Panc1 (cell line): ENCODE results near the gene PHF14. TPM values are rescaled to one million over a fixed set of nuclear protein-coding genes. Genes with fewer than 3 reads are reported as not detected.

Source experiments
- ATAC-seq: fragments of 200-7000 bp; cut with Tn5 transposase; 2 replicates; pipeline ENCODE4 v1.9.1; 2020; ENCODE audit warnings: mild to moderate bottlenecking, moderate library complexity
- BruUV-seq: library from RNA; stranded (reverse); fragments of 400-500 nt; replicated peaks from 2 replicates; lab custom pipeline; 2021; lab: Mats Ljungman, UMichigan
- CTCF ChIA-PET: fragments of 300-600 bp; sonication (Branson Sonifier 250); formaldehyde crosslinking; loops from one replicate; lab custom pipeline; 2022; ENCODE audit warnings: antibody characterized with exemption; lab: Charles Lee
- POLR2A ChIA-PET: fragments of 300-600 bp; sonication (Branson Sonifier 250); formaldehyde crosslinking; loops from one replicate; lab custom pipeline; 2022; ENCODE audit warnings: antibody characterized with exemption; lab: Charles Lee
- DNase-seq: peaks from one replicate; pipeline ENCODE4 v3.0.0-alpha.2; 2010; ENCODE audit warnings: low read depth, low spot score
- H3K27ac ChIP-seq: 2 replicates; pipeline ENCODE4 v1.5.1; 2011; ENCODE audit warnings: mild to moderate bottlenecking, low read length, inconsistent platforms
- H3K27me3 ChIP-seq: fragments of 200-500 bp; sonication (Bioruptor generic); 2 replicates; pipeline ENCODE4 v1.6.0; 2014; ENCODE audit warnings: low read length, inconsistent platforms; ENCODE audit not compliant: control insufficient read depth, insufficient read depth
- H3K36me3 ChIP-seq: fragments of 200-500 bp; sonication (Bioruptor generic); 2 replicates; pipeline ENCODE4 v1.5.1; 2014; ENCODE audit warnings: inconsistent platforms, mild to moderate bottlenecking, low read length, moderate library complexity; ENCODE audit not compliant: control insufficient read depth, insufficient read depth
- H3K4me1 ChIP-seq: 2 replicates; pipeline ENCODE4 v1.5.1; 2011; ENCODE audit warnings: inconsistent platforms, mild to moderate bottlenecking, low read length, moderate library complexity; ENCODE audit not compliant: control insufficient read depth, insufficient read depth
- H3K4me3 ChIP-seq, 2 experiments: 2 replicates each; pipeline ENCODE4 v1.5.1; 2011 to 2012; ENCODE audit warnings: low read depth in 2 of 2, low read length in 2 of 2, mild to moderate bottlenecking in 2 of 2, inconsistent platforms in 1 of 2, moderate library complexity in 1 of 2
- H3K9me3 ChIP-seq: fragments of 200-500 bp; sonication (Bioruptor generic); 2 replicates; pipeline ENCODE4 v1.5.1; 2014; ENCODE audit warnings: low read depth, mild to moderate bottlenecking, inconsistent platforms, low read length, moderate library complexity; ENCODE audit not compliant: control insufficient read depth, insufficient read depth
- CTCF ChIP-seq: fragments of 450-650 bp; IDR thresholded peaks from 2 replicates; pipeline ENCODE4 v1.5.1; 2017; ENCODE audit warnings: mild to moderate bottlenecking
- POLR2AphosphoS5 ChIP-seq: IDR thresholded peaks from 2 replicates; pipeline ENCODE4 v1.6.1; 2012; ENCODE audit warnings: mild to moderate bottlenecking, low read depth, low read length, moderate library complexity
- SIN3A ChIP-seq: IDR thresholded peaks from 2 replicates; pipeline ENCODE4 v1.6.1; 2012; ENCODE audit warnings: low read depth, mild to moderate bottlenecking, low read length, moderate library complexity, borderline replicate concordance; ENCODE audit not compliant: insufficient read depth
- TCF7L2 ChIP-seq: IDR thresholded peaks from 2 replicates; pipeline ENCODE4 v1.6.1; 2011; ENCODE audit warnings: mild to moderate bottlenecking, low read depth, low read length, inconsistent platforms
- in situ Hi-C: cut with HindIII; loops from 2 replicates; pipeline ENCODE4 v1.10.0; 2016; ENCODE audit warnings: low sequenced_read_pairs, low pct_unique_long_range_greater_than_20kb
- intact Hi-C: fragments of 100-400 bp; cut with micrococcal nuclease; formaldehyde crosslinking; loops from one replicate; pipeline ENCODE4 v1.10.0; 2022; ENCODE audit not compliant: unreplicated experiment
- total RNA-seq: library from RNA; stranded (reverse); gene quantifications from one replicate; pipeline ENCODE4 v1.2.1, GENCODE V29; 2021; ENCODE audit not compliant: unreplicated experiment
- TF ChIP-seq, protein P1 (sequence below), 2 experiments: IDR thresholded peaks; 2 replicates each; pipeline ENCODE4 v1.6.1; 2011 to 2012; ENCODE audit warnings: low read depth in 2 of 2, control low read depth in 1 of 2, low read length in 1 of 2, mild to moderate bottlenecking in 1 of 2, moderate library complexity in 1 of 2; ENCODE audit not compliant: insufficient read depth in 1 of 2

Gene PHF14
- total RNA-seq, 1 experiment from 2014 or later = 85.6 TPM

DNA sequence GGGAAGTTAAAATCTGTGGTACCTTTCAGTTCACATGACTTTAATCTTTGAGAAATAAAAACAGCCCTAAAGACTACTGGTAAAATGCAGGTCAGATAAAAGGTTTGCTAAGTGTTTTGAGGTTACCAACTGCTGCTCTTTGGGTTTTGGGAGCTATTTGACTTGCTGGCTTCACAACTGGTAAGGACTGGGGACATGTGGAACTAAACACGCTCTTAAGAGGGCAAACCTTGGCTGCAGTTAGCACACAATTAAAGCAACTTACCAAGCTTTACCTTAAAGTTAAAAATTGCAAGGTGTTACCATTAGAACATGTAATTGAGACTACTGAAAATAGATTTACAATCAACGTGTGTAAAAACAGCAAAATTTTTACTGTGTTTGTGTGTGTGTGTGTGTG is 220.2 kb downstream of the PHF14 start:
- intact Hi-C loops = no loop called here
- Histone ChIP-seq H3K9me3 (no peaks in the 10 kb centered on the region), H3K36me3 (no peaks in the 10 kb centered on the region), H3K27me3 (no peaks in the 10 kb centered on the region), H3K27ac (no peak overlapping the region), H3K4me1 (peaks cover 10% of the 10 kb centered on the region), H3K4me3 (no peak overlapping the region)
- in situ Hi-C loops = no loop called here
- DNase-seq (no peak), ATAC-seq (no peak)
- ChIA-PET POLR2A (interaction anchor here (0.8 kb wide), 1 partner anchor 102 kb away, joined by 3 read pairs; no protein-coding TSS in a partner anchor), CTCF (no interaction called here)
- no TSS peak for BruUV-seq
- TF ChIP-seq TCF7L2 (no peak), POLR2AphosphoS5 (no peak), CTCF (no peak), SIN3A (no peak)
- TF ChIP-seq, protein P1, sequence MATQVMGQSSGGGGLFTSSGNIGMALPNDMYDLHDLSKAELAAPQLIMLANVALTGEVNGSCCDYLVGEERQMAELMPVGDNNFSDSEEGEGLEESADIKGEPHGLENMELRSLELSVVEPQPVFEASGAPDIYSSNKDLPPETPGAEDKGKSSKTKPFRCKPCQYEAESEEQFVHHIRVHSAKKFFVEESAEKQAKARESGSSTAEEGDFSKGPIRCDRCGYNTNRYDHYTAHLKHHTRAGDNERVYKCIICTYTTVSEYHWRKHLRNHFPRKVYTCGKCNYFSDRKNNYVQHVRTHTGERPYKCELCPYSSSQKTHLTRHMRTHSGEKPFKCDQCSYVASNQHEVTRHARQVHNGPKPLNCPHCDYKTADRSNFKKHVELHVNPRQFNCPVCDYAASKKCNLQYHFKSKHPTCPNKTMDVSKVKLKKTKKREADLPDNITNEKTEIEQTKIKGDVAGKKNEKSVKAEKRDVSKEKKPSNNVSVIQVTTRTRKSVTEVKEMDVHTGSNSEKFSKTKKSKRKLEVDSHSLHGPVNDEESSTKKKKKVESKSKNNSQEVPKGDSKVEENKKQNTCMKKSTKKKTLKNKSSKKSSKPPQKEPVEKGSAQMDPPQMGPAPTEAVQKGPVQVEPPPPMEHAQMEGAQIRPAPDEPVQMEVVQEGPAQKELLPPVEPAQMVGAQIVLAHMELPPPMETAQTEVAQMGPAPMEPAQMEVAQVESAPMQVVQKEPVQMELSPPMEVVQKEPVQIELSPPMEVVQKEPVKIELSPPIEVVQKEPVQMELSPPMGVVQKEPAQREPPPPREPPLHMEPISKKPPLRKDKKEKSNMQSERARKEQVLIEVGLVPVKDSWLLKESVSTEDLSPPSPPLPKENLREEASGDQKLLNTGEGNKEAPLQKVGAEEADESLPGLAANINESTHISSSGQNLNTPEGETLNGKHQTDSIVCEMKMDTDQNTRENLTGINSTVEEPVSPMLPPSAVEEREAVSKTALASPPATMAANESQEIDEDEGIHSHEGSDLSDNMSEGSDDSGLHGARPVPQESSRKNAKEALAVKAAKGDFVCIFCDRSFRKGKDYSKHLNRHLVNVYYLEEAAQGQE (IDR thresholded peaks at IDR 0.05; ENCODE audit: insufficient read depth in 1 of 2, low read depth in 2 of 2, low read length in 1 of 2) = no peak

- in situ Hi-C loops = no loop called here
- no peak for TF ChIP-seq POLR2AphosphoS5
- TF ChIP-seq, protein P1 (IDR thresholded peaks at IDR 0.05; ENCODE audit: insufficient read depth in 1 of 2, low read depth in 2 of 2, low read length in 1 of 2) = no peak
- TF ChIP-seq SIN3A = no peak
- TF ChIP-seq TCF7L2 = no peak
- TF ChIP-seq CTCF = no peak
- intact Hi-C loops = no loop called here
- H3K4me3 ChIP-seq = no peak overlapping the region
- H3K36me3 ChIP-seq = no peaks in the 10 kb centered on the region
- no peak overlapping the region for H3K27ac ChIP-seq
- no TSS peak for BruUV-seq
- H3K4me1 ChIP-seq = peaks cover 10% of the 10 kb centered on the region
- POLR2A ChIA-PET = no interaction called here
- no peaks in the 10 kb centered on the region for H3K9me3 ChIP-seq
- CTCF ChIA-PET = no interaction called here
- no peak for DNase-seq
- H3K27me3 ChIP-seq = no peaks in the 10 kb centered on the region
- no peak for ATAC-seq
Measured at GRCh38 chr7:11194492-11194891, 220.8 kb downstream of the PHF14 start.
